Right lobe of liver (tissue), 6 donors: ENCODE results near the gene EI24. TPM values are rescaled to one million over a fixed set of nuclear protein-coding genes. Genes with fewer than 3 reads are reported as not detected.
"Not testable (repeated sequence)": the region's sequence is repeated elsewhere in the genome, so short reads cannot be mapped to it uniquely, and the experiment has no call there.

ENCODE experiments used
- ATAC-seq, 4 donors: fragments of 200-7000 bp; cut with Tn5 transposase; one replicate each; pipeline ENCODE4 v1.9.1; 2020; ENCODE audit warnings: mild to moderate bottlenecking in 4 of 4, moderate library complexity in 4 of 4
- DNase-seq, 3 donors: peaks; one replicate each; pipeline ENCODE4 v3.0.0-alpha.2; 2020
- H3K27ac ChIP-seq, 3 donors: fragments of 200-600 bp; one replicate each; pipeline ENCODE4 v1.8.0; 2022
- H3K27me3 ChIP-seq, 2 donors: fragments of 200-600 bp; one replicate each; pipeline ENCODE4 v1.8.0; 2022
- H3K36me3 ChIP-seq, 4 donors: fragments of 200-600 bp; sonication (generic) in 1 of 4; one replicate each; pipeline versions ENCODE4 v1.5.1 to v1.8.0; 2017 to 2022; ENCODE audit warnings: control low read depth in 1 of 4
- H3K4me1 ChIP-seq, 4 donors: fragments of 200-600 bp; sonication (generic) in 1 of 4; one replicate each; pipeline versions ENCODE4 v1.5.1 to v1.8.0; 2017 to 2022; ENCODE audit warnings: control low read depth in 1 of 4
- H3K4me3 ChIP-seq, 3 donors: fragments of 200-600 bp; one replicate each; pipeline ENCODE4 v1.8.0; 2022
- H3K9me3 ChIP-seq, 4 donors: fragments of 200-600 bp; sonication (generic) in 1 of 4; one replicate each; pipeline versions ENCODE4 v1.5.1 to v1.8.0; 2017 to 2022; ENCODE audit warnings: control low read depth in 1 of 4
- POLR2A ChIP-seq: fragments of 450-650 bp; IDR thresholded peaks from one replicate; pipeline ENCODE4 v1.6.1; 2017; ENCODE audit warnings: antibody characterized with exemption, mild to moderate bottlenecking
- WGBS: methylation state at CpG from one replicate; pipeline ENCODE4 v1.1.6; 2018; ENCODE audit warnings: low coverage, low lambda C conversion rate; ENCODE audit not compliant: insufficient coverage; ENCODE audit errors: missing lambda C conversion rate; 5-methylcytosine and 5-hydroxymethylcytosine counted together
- intact Hi-C, 2 donors: fragments of 100-400 bp; cut with DNase I; formaldehyde crosslinking; loops; one replicate each; pipeline versions ENCODE4 v1.11.2 to v1.14.1; 2022
- total RNA-seq, 6 experiments: library from RNA; depleted of rRNA in 2 of 6; stranded (reverse); fragments of >200 nt in 2 of 6; fragmentation: NEBNext Ultra II Directional in 3 of 6; extraction: Animal tissue kit (Norgen Biotek cat#: 25700) in 3 of 6; gene quantifications; one replicate each; pipeline versions ENCODE4 v1.1.0 to v1.2.4, GENCODE V29; 2016 to 2023
- TF ChIP-seq, protein P1 (sequence below), 4 donors: fragments of 200-600 bp in 3 of 4; fragments of 450-650 bp in 1 of 4; IDR thresholded peaks; one replicate each; pipeline versions ENCODE4 v1.5.1 to v1.8.0; 2016 to 2022; ENCODE audit warnings: antibody characterized with exemption in 4 of 4, mild to moderate bottlenecking in 2 of 4
- donor health status: DM: no; HTN: yes; CAD: no.
- donor health status: DM: no; HTN: no; CAD: no.
- donor health status: DM: no; HTN: no; CAD: no.
- donor health status: DM: no; HTN: yes; CAD: no.
- donor health status: DM: no; HTN: yes; CAD: no.

EI24 gene
- total RNA-seq, 6 experiments from 2014 or later: 74.4 to 232 (median 113) TPM

DNA sequence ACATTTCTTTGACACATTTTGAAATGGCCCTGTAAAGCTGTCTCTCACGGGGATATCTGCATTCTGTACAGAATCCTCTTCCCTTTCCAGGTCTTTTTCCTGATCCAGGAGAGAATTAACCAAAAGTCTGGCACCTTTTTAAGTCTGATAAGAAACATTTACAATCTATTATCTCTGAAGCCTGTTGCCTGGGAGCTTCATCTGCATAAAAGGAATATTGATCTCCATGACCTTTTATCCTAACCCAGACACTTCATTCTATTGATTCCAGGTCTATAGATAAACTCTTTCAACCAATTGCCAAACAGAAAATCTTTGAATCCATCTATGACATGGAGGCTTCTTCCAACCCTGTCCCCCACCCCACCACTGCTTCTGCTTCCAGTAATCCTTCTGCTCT is 33.7 kb upstream of the EI24 start:
- DNase-seq: no peak
- H3K27me3 ChIP-seq: no peaks in the 10 kb centered on the region
- no peak overlapping the region for H3K27ac ChIP-seq
- H3K4me1 ChIP-seq: no peaks in the 10 kb centered on the region
- no peaks in the 10 kb centered on the region for H3K9me3 ChIP-seq
- H3K4me3 ChIP-seq: no peak overlapping the region
- intact Hi-C loops: no loop called here
- 50% methylated on average over 1 of the region's 1 CpG for WGBS
- no peaks in the 10 kb centered on the region for H3K36me3 ChIP-seq
- ATAC-seq: no peak
- TF ChIP-seq, protein P1, sequence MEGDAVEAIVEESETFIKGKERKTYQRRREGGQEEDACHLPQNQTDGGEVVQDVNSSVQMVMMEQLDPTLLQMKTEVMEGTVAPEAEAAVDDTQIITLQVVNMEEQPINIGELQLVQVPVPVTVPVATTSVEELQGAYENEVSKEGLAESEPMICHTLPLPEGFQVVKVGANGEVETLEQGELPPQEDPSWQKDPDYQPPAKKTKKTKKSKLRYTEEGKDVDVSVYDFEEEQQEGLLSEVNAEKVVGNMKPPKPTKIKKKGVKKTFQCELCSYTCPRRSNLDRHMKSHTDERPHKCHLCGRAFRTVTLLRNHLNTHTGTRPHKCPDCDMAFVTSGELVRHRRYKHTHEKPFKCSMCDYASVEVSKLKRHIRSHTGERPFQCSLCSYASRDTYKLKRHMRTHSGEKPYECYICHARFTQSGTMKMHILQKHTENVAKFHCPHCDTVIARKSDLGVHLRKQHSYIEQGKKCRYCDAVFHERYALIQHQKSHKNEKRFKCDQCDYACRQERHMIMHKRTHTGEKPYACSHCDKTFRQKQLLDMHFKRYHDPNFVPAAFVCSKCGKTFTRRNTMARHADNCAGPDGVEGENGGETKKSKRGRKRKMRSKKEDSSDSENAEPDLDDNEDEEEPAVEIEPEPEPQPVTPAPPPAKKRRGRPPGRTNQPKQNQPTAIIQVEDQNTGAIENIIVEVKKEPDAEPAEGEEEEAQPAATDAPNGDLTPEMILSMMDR (IDR thresholded peaks at IDR 0.05): no peak
- no peak for TF ChIP-seq POLR2A

DNA sequence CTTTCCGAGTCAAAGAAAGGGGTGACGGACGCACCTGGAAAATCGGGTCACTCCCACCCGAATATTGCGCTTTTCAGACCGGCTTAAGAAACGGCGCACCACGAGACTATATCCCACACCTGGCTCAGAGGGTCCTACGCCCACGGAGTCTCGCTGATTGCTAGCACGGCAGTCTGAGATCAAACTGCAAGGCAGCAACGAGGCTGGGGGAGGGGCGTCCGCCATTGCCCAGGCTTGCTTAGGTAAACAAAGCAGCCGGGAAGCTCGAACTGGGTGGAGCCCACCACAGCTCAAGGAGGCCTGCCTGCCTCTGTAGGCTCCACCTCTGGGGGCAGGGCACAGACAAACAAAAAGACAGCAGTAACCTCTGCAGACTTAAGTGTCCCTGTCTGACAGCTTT is 32.4 kb upstream of the EI24 start:
- DNase-seq, intact Hi-C loops, H3K36me3 ChIP-seq, H3K4me3 ChIP-seq, H3K27me3 ChIP-seq, H3K4me1 ChIP-seq, H3K27ac ChIP-seq, H3K9me3 ChIP-seq, ATAC-seq: not testable (repeated sequence)
- no CpG with 5 or more reads among the region's 19 CpGs for WGBS

DNA sequence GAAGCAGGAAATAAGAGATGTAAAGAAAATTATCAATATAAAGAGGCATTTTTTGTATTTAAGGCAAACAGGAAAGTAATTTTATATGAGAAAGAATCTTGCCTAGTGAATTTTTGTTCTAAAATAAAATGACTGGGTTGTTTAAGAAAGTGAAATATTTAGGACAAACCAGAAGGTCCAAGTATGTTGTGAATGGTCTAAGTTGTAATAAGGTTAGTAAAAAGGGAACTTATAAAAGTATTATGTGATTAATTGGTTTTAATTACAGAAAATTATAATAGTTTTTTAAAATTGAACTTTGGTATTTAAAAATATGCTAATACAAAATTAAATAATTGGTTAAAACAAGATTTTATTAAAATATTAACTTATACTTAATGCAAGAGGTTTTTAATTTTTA is 26.6 kb upstream of the EI24 start:
- H3K9me3 ChIP-seq: no peaks in the 10 kb centered on the region
- DNase-seq (no peak), ATAC-seq (no peak)
- H3K36me3 ChIP-seq: no peaks in the 10 kb centered on the region
- intact Hi-C loops: no loop called here
- no peak overlapping the region for H3K27ac ChIP-seq
- TF ChIP-seq, protein P1 (IDR thresholded peaks at IDR 0.05): no peak
- TF ChIP-seq POLR2A: no peak
- no peak overlapping the region for H3K4me3 ChIP-seq
- no peaks in the 10 kb centered on the region for H3K4me1 ChIP-seq
- no peaks in the 10 kb centered on the region for H3K27me3 ChIP-seq

DNA sequence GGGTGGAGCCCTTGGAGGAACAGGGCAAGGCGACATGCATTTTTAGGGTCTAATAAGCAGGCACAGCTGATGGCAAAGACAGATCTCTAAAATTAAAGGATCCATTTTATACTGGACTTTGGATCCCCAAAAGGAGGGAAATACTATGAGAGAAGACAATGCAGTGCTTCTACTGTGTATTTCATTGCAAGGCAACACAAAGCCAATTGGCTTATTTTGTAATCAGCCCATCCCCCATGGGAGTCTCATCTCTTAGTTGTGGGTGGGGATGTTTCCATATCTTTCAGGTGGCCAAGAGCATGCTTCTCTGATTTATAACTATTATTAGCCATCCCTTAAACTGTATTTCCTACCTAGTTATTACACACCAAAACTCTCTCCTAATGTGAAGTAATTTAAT is 18.5 kb upstream of the EI24 start:
- DNase-seq (no peak), ATAC-seq (no peak)
- no peak overlapping the region for H3K4me3 ChIP-seq
- WGBS: 73% methylated on average over 1 of the region's 1 CpG
- H3K36me3 ChIP-seq: no peaks in the 10 kb centered on the region
- no peaks in the 10 kb centered on the region for H3K4me1 ChIP-seq
- no peak overlapping the region for H3K27ac ChIP-seq
- H3K9me3 ChIP-seq: peaks cover 0 to 12% (median 2%) of the 10 kb centered on the region in 4 donors
- TF ChIP-seq POLR2A: no peak
- TF ChIP-seq, protein P1 (IDR thresholded peaks at IDR 0.05): no peak
- intact Hi-C loops: no loop called here
- H3K27me3 ChIP-seq: no peaks in the 10 kb centered on the region

DNA sequence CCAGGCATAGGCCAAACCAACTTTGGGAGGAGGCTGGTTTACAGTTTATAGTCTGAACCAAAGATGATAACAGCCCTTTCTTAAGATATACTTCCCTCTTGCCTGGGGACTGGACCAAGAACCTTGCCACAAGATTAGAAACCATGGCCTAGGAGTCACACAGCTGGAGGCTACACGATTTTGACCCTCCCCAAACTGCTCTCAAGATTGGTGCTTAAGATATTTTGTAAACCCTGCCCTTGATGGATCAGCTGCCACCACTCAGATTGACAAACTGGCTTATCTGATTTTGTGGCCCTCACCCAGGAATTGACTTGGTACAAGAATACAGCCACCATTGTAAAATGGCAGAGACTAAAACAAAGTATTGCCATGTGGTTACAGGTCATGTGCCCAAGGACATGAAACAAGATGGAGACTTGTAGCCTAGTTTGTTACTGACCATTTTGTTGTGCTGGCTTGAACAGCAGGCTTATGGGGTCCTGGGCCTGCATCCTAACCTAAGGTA is 17.4 kb upstream of the EI24 start:
- Histone ChIP-seq H3K4me3 (no peak overlapping the region), H3K4me1 (no peaks in the 10 kb centered on the region), H3K27me3 (no peaks in the 10 kb centered on the region), H3K36me3 (no peaks in the 10 kb centered on the region), H3K27ac (no peak overlapping the region), H3K9me3 (peaks cover 0 to 12% (median 2%) of the 10 kb centered on the region in 4 donors)
- ATAC-seq: no peak
- WGBS: 38% methylated on average over 1 of the region's 1 CpG
- intact Hi-C loops: no loop called here
- no peak for DNase-seq
- TF ChIP-seq POLR2A: no peak
- TF ChIP-seq, protein P1 (IDR thresholded peaks at IDR 0.05): no peak
